HEK293T (cell line): Measurements from ENCODE around the gene SNHG17.

ENCODE experiments used
- BHLHE40 ChIP-seq: fragments of 450-650 bp; IDR thresholded peaks from 2 replicates; pipeline ENCODE4 v1.6.1; 2016; ENCODE audit warnings: mild to moderate bottlenecking, moderate library complexity, borderline replicate concordance
- ELF4 ChIP-seq: fragments of 450-650 bp; IDR thresholded peaks from 2 replicates; pipeline ENCODE4 v1.6.1; 2017; ENCODE audit warnings: antibody characterized with exemption
- FOXA1 ChIP-seq: fragments of 450-650 bp; IDR thresholded peaks from 2 replicates; pipeline ENCODE4 v1.6.1; 2016; ENCODE audit warnings: mild to moderate bottlenecking
- FOXK2 ChIP-seq: fragments of 450-650 bp; IDR thresholded peaks from 2 replicates; pipeline ENCODE4 v1.6.1; 2016; ENCODE audit warnings: mild to moderate bottlenecking
- FOXM1 ChIP-seq: fragments of 450-650 bp; IDR thresholded peaks from 2 replicates; pipeline ENCODE4 v1.6.1; 2017; ENCODE audit warnings: mild to moderate bottlenecking, borderline replicate concordance
- HDGF ChIP-seq: fragments of 450-650 bp; IDR thresholded peaks from 2 replicates; pipeline ENCODE4 v1.6.1; 2017; ENCODE audit warnings: antibody characterized with exemption, borderline replicate concordance
- PKNOX1 ChIP-seq: fragments of 450-650 bp; IDR thresholded peaks from 2 replicates; pipeline ENCODE4 v1.6.1; 2016
- SUZ12 ChIP-seq: fragments of 450-650 bp; IDR thresholded peaks from 2 replicates; pipeline ENCODE4 v1.6.1; 2016; ENCODE audit warnings: mild to moderate bottlenecking
- TARDBP ChIP-seq: fragments of 450-650 bp; IDR thresholded peaks from 2 replicates; pipeline ENCODE4 v1.6.1; 2016
- ZNF384 ChIP-seq: fragments of 450-650 bp; IDR thresholded peaks from 2 replicates; pipeline ENCODE4 v1.6.1; 2016

DNA sequence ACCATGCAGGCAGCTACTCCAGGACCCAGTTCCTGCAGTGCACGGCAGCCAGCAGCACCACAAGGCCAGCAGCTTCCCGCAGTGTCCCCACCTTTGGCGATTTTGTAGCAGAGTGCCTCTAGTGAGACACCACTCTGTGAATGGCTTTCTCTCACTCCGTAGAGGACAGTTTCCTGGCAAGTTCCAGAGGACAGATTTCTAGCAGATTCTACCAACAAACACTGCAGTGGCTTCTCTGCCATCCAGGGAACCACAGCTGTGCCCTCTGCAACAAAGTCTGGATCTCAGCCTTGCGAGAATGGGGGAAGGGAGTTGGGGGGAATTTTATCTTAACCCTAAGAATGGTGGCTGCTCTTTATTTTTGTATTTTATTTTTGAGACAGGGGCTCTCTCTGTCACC is 28.7 kb downstream of the SNHG17 start:
- TF ChIP-seq BHLHE40 (no peak), ZNF384 (no peak), FOXA1 (no peak), FOXM1 (no peak), SUZ12 (no peak), ELF4 (no peak), PKNOX1 (no peak), FOXK2 (no peak), TARDBP (no peak), HDGF (no peak)
